Heart right ventricle (tissue), 16 donors: Measurements from ENCODE around the gene SPHKAP. TPM values are rescaled to one million over a fixed set of nuclear protein-coding genes. Genes with fewer than 3 reads are reported as not detected.

ENCODE experiments used
- ATAC-seq, 8 donors: fragments of 200-7000 bp; cut with Tn5 transposase; one replicate each; pipeline ENCODE4 v1.9.1; 2020; ENCODE audit warnings: mild to moderate bottlenecking in 8 of 8, moderate library complexity in 8 of 8, moderate number of reproducible peaks in 1 of 8
- DNase-seq, 2 donors: peaks; one replicate each; pipeline ENCODE4 v3.0.0-alpha.2; 2020
- H3K27ac ChIP-seq, 10 donors: fragments of 200-600 bp; sonication (generic) in 2 of 10; one replicate each; pipeline versions ENCODE4 v1.5.0 to v1.8.0; 2020 to 2022; ENCODE audit warnings: mild to moderate bottlenecking in 3 of 10
- H3K27me3 ChIP-seq, 7 donors: fragments of 200-600 bp; one replicate each; pipeline ENCODE4 v1.8.0; 2021 to 2022; ENCODE audit warnings: mild to moderate bottlenecking in 2 of 7
- H3K36me3 ChIP-seq, 9 donors: fragments of 200-600 bp; sonication (generic) in 1 of 9; one replicate each; pipeline versions ENCODE4 v1.5.0 to v1.8.0; 2020 to 2022; ENCODE audit warnings: mild to moderate bottlenecking in 2 of 9
- H3K4me1 ChIP-seq, 9 donors: fragments of 200-600 bp; sonication (generic) in 1 of 9; one replicate each; pipeline versions ENCODE4 v1.5.0 to v1.8.0; 2020 to 2022; ENCODE audit warnings: mild to moderate bottlenecking in 4 of 9
- H3K4me3 ChIP-seq, 10 donors: fragments of 200-600 bp; sonication (generic) in 2 of 10; one replicate each; pipeline versions ENCODE4 v1.5.0 to v1.8.0; 2020 to 2022; ENCODE audit warnings: mild to moderate bottlenecking in 7 of 10, moderate library complexity in 2 of 10
- H3K9me3 ChIP-seq, 11 donors: fragments of 200-600 bp in 10 of 11; sonication (generic) in 2 of 11; one replicate each; pipeline versions ENCODE4 v1.5.0 to v1.8.0; 2013 to 2022; ENCODE audit warnings: mild to moderate bottlenecking in 2 of 11, control low read depth in 1 of 11, moderate library complexity in 1 of 11
- WGBS, 2 donors: extraction: QIAGEN DNeasy Blood & Tissue Kit; methylation state at CpG; one replicate each; pipeline ENCODE4 v1.1.7; 2013; ENCODE audit warnings: inconsistent platforms in 1 of 2; 5-methylcytosine and 5-hydroxymethylcytosine counted together
- intact Hi-C, 10 donors: fragments of 100-400 bp; cut with DNase I; formaldehyde crosslinking; loops; one replicate each; pipeline versions ENCODE4 v1.11.1 to v1.14.2; 2022
- polyA plus RNA-seq, 2 donors: library from polyadenylated mRNA; stranded (reverse); fragments of 200-250 nt; gene quantifications; one replicate each; pipeline ENCODE4 v1.2.3, GENCODE V29; 2013
- total RNA-seq, 10 donors: library from RNA; stranded (reverse); fragmentation: NEBNext Ultra II Directional in 3 of 10; extraction: Animal tissue kit (Norgen Biotek cat#: 25700) in 3 of 10; gene quantifications; one replicate each; pipeline versions ENCODE4 v1.2.1 to v1.2.4, GENCODE V29; 2021 to 2023
- TF ChIP-seq, protein P1 (sequence below), 9 donors: fragments of 200-600 bp; sonication (generic) in 2 of 9; IDR thresholded peaks; one replicate each; pipeline versions ENCODE4 v1.5.0 to v1.8.0; 2021 to 2022; ENCODE audit warnings: antibody characterized with exemption in 9 of 9, mild to moderate bottlenecking in 5 of 9, moderate library complexity in 1 of 9
- donor health status: Arrhythmogenic right ventricular cardiomyopathy.
- donor health status: ischemic (EF 13 %, LVEDD 7.1; RV severe dilation, severe dysfunction).
- donor health status: healthy with polysubstance abuse.
- donor health status: DM: no; HTN: yes; CAD: no.
- donor health status: DM: no; HTN: no; CAD: no.
- donor health status: ischemic (EF 25% LVEDD 6.9; RV normal size, moderate dysfunction).
- donor health status: ischemic (EF 25% LVEDD 5.7; RV mildly dilated, moderate dysfunction).
- donor health status: healthy.
- donor health status: DM: yes; HTN: yes; CAD: no.
- donor health status: Ischemic cardiomyopathy.
- donor health status: ischemic (EF 35%, LVEDD 5.7; RV mildly dilated, moderate dysfunction).
- donor health status: nonischemic (EF 11% LVEDD 7.7; RV severe dilation, severe dysfunction).
- donor health status: DM: yes; HTN: yes; CAD: no.
- donor health status: PGD.
- donor health status: ischemic (EF 29% LVEDD 5.4; RV normal size, mild dysfunction).
- donor health status: nonischemic (EF 23%, LVEDD 6.1; RV moderate dilation, normal function).

SPHKAP gene
- total and polyA plus RNA-seq, 12 donors = 4.7 to 151 (median 101) TPM

DNA sequence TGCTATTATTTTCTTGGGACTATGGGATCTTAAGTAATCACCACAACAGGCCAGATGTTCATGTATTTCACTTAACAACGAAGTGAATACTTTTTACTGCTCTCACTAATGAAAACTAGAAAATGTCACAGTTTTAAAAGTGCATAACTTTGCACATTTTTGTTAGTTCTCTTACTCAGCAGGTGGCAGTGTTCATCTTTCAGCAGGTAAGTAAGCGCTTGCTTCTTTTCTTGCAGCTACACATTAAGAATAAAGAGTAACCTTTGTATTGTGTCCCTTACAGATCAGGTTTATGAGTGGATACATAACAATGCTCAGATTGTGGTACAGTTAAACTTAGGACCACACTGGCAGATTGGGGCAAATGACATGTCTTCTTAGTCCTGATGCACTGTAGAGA, 249.1 kb downstream of the SPHKAP start:
- no peaks in the 10 kb centered on the region for H3K27me3 ChIP-seq
- no peak for ATAC-seq

DNA sequence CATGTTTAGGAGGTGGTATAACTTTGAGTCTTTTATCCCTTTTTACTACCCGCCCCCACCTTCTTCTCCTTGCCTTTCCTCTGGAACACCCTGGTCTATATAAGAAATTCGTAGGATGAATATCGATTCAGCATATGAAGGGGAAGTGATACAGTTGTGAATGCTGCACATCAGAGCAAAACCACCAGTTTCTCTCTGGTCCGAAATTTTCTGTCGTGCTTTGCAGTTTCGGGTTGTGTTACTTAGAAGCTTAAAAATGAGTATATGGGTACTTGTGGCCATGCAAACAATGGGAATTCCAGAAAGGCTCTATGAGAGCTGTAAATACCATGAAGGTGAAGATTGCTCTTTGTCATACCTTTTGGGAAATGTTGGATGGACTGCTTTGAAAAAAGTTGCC, 249.5 kb downstream of the SPHKAP start:
- WGBS, 2 donors = 88 to 93% methylated on average over 6 of the region's 6 CpGs
- H3K4me1 ChIP-seq = no peaks in the 10 kb centered on the region
- no peaks in the 10 kb centered on the region for H3K27me3 ChIP-seq
- intact Hi-C loops = loop anchor here in 1 of 10 donors (10.0 kb wide), 1 partner anchor 743 kb away; no protein-coding TSS in a partner anchor
- H3K9me3 ChIP-seq = peaks cover 0 to 21% (median 10%) of the 10 kb centered on the region in 11 donors
- TF ChIP-seq, protein P1, sequence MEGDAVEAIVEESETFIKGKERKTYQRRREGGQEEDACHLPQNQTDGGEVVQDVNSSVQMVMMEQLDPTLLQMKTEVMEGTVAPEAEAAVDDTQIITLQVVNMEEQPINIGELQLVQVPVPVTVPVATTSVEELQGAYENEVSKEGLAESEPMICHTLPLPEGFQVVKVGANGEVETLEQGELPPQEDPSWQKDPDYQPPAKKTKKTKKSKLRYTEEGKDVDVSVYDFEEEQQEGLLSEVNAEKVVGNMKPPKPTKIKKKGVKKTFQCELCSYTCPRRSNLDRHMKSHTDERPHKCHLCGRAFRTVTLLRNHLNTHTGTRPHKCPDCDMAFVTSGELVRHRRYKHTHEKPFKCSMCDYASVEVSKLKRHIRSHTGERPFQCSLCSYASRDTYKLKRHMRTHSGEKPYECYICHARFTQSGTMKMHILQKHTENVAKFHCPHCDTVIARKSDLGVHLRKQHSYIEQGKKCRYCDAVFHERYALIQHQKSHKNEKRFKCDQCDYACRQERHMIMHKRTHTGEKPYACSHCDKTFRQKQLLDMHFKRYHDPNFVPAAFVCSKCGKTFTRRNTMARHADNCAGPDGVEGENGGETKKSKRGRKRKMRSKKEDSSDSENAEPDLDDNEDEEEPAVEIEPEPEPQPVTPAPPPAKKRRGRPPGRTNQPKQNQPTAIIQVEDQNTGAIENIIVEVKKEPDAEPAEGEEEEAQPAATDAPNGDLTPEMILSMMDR (IDR thresholded peaks at IDR 0.05) = no peak
- H3K27ac ChIP-seq = no peak overlapping the region
- H3K36me3 ChIP-seq = no peaks in the 10 kb centered on the region
- ATAC-seq (no peak), DNase-seq (no peak)
- H3K4me3 ChIP-seq = no peak overlapping the region

More for the DNA sequence above, 249.1 kb downstream of the SPHKAP start:
- H3K4me1 ChIP-seq = no peaks in the 10 kb centered on the region
- no peak for DNase-seq
- no peaks in the 10 kb centered on the region for H3K36me3 ChIP-seq
- TF ChIP-seq, protein P1 (IDR thresholded peaks at IDR 0.05) = no peak
- H3K4me3 ChIP-seq = no peak overlapping the region
- peaks cover 0 to 17% (median 6%) of the 10 kb centered on the region in 11 donors for H3K9me3 ChIP-seq
- H3K27ac ChIP-seq = no peak overlapping the region
- WGBS, 2 donors = 77 to 81% methylated on average over 2 of the region's 2 CpGs
- intact Hi-C loops = loop anchor here in 1 of 10 donors (10.0 kb wide), 1 partner anchor 742 kb away; no protein-coding TSS in a partner anchor
